Stimulated activated CD8-positive, alpha-beta memory T cell treated with anti-CD3 and anti-CD28 coated beads, Interleukin-7, amount 100 ng/mL, for 4 hours (primary cell): ENCODE data around the gene FAM117B.
"Not testable (repeated sequence)": the region's sequence is repeated elsewhere in the genome, so short reads cannot be mapped to it uniquely, and the experiment has no call there.

Experiments used
- DNase-seq, 2 donors: peaks; one replicate each; pipeline ENCODE4 v3.0.0-alpha.2; 2020; ENCODE audit warnings: low read depth in 2 of 2

Gene FAM117B

GRCh38 chr2:202638721-202639120, 4.0 kb downstream of the FAM117B start:
- no peak for DNase-seq

DNA sequence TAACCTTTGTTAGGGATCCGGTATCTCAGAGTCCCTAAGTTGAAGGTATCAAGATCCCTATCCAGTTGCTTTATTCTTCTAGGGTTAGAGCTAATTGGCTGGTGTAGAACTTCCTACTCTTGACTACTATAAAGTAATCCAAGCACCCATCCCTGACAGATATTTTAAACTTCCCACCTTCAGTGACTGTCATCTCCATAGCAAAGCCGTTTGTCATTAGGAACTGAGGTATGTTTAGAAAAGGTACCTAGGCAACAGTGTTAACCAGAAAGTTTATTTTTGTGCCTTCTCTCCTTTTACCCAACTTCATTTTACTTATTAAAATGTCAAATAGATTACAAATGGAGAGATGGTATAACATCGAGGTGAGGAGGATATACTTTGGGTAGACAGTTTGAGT, 4.5 kb downstream of the FAM117B start:
- DNase-seq = no peak

DNA sequence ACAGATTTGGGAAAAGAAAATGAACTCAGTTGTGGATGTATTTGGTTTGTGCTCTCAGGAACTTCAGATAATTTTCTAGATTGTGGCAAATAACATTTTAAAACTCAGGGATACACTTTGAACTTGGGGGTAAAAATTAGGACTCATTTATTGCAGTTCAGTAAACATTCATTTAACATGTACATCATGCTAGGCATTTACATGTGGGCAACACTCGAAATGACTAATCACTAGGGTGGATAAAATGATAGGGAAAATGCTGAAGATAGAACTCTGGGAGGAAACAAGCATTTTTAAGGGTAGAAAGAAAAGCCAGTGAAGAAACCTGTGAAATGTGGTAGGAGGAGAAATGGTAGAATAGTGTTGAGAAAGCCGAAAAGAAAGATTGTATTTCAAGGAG, 7.8 kb downstream of the FAM117B start:
- no peak for DNase-seq

- no peak for DNase-seq
Measured at GRCh38 chr2:202643012-202643858, 8.5 kb downstream of the FAM117B start.

DNA sequence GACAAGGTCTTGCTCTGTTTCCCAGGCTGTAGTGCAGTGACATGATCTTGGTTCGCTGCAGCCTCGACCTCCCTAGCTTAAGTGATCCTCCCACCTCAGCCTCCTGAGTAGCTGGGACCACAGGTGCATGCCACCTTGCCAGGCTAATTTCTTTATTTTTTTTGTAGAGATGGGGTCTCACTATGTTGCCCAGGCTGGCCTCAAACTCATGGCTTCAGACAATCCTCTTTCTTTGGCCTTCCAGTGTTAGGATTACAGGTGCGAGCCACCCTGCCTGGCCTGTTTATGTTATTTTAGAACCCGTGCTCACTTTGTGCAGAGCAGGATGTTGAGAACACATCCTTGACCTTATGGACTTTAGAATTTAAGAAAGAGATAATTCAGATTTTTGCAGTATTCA, 17.4 kb downstream of the FAM117B start:
- DNase-seq = no peak

GRCh38 chr2:202653890-202654289, 19.1 kb downstream of the FAM117B start:
- no peak for DNase-seq

- DNase-seq = no peak
Measured at GRCh38 chr2:202657876-202658275, 23.1 kb downstream of the FAM117B start.

DNA sequence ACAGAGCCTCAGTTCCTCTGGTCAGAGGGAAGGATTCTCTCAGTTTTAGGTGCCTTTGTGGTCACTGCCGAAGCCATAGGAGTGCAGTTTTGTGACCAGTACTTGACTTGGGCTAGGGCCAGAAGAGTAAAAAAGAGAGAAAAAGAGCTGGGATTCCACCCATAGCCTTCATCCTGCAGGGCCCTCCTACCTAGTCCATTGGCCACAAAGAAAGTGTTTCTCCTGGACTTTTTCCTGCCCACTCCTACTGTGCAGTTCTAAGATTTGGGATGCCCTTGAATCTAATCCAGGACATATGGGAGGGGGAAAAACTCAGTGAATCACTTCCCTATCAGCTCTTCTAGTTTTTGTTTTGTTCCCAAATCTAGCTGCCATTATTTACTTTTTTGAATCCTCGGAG, 26.0 kb downstream of the FAM117B start:
- no peak for DNase-seq

DNA sequence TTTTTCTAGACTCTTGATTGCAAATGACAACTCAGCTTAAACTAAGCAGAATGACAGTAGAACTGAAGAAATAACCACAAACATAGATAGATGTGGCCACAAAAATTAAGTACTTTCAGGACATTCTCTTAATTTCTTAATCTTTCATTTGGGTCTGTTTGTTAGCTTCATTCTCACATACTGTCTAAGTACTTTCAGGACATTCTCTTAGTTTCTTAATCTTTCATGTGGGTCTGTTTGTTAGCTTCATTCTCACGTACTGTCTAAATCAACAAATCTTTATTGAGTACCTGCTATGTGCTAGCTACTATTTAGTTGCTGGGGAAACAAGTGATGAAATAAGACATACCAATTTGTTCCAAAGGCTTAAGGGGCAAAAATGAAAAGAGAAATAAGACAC, 35.1 kb downstream of the FAM117B start:
- DNase-seq = no peak

DNA sequence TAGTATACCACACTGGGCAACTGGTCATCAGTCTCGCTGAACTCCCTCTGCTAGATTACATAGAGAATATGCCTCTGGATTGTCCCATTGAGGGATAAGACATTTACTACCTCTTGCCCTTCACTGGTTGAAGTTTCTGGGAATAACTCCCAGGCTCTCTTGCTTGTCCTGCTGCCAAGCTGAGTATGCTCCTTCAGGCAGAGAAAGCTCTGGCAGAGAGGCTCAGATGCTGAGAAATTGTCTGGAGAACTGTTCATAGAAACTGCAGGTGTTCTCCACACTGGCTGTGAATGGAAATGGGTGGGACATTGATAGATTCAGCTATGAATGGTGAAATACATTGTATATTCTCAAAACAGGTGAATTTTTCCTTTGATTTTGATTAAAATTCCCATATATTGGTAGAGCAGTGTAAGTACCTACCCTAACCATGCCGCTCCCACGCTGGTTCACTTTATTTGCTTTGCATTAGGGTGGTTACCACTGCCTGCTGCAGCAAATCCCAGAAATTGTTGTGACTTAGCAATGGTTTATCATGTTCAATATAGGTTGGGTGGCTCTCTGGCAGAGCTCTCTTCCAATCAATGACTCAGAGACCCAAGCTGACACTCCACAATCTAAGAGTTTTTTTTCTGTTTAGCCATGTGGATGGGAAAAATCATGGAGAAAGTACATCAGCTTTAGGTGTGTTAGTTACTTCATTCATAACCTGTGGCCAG, 36.7 kb downstream of the FAM117B start:
- no peak for DNase-seq

DNA sequence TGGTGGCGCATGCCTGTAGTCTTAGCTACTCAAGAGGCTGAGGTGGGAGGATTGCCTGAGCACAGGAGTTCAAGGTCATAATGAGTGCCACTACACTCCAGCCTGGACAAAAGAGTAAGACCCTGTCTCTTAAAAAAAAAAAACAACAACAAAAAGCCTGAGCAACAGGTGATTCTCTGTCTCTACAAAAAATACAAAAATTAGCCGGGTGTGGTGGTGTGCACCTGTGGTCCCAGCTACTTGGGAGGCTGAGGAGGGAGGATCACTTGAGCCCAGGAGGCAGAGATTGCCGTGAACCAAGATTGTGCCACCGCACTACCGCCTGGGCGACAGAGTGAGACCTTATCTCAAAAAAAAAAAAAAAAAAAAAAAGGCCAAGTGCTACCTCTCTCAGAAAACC, 40.3 kb downstream of the FAM117B start:
- DNase-seq = not testable (repeated sequence)

DNA sequence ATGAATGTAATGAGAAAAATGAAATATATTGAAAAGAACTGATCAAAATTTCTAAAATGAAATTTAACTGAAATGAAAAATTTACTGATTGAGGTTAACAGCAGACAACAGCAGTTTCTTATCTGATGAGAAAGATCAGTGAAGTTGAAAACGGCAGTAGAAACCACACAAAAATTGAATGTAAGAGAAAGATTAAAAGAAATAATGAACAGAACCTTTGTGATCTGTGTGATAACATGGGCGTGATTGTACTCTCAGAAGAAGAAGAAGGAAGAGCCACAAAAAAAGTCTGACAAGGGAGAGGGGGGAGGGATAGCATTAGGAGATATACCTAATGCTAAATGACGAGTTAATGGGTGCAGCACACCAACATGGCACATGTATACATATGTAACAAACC, 45.2 kb downstream of the FAM117B start:
- DNase-seq = no peak

DNA sequence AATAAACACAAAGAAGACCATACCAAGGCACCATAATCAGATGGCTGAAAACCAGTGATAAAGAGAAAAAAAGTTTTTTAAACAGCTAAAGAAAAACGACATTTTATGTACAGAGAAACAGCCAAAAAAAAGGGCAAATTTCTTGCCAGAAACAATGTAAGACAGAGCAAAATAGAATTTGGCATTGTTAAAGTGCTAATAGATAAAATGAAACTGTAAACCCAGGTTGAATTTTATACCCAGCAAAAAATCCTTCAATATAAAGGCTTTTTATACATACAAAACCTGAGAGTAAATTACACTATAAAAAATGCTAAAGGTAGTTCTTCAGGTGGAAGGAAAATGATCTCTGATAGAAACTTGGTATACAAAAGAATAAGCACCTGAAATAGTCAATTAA, 45.7 kb downstream of the FAM117B start:
- no peak for DNase-seq

GRCh38 chr2:202681688-202682205, 47.0 kb downstream of the FAM117B start:
- no peak for DNase-seq

GRCh38 chr2:202682274-202682673, 47.5 kb downstream of the FAM117B start:
- no peak for DNase-seq

DNA sequence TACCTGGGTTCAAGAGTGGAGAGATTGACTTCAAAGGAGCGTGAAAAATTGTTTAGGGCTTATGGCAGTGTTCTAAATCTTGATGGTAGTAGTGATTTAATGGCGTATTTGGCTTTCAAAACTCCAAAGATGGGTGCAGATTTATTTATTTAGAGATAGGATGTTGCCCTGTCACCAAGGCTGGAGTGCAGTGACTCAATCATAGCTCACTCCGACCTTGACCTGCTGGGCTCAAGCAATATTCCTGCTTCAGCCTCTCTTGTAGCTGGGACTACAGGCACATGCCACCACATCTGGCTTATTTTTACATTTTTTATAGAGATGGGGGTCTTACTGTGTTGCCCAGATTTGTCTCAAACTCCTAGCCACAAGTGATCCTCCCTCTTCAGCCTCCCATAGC, 52.5 kb downstream of the FAM117B start:
- no peak for DNase-seq

- DNase-seq = no peak
Measured at GRCh38 chr2:202689459-202689858, 54.7 kb downstream of the FAM117B start.

GRCh38 chr2:202689898-202690297, 55.1 kb downstream of the FAM117B start:
- DNase-seq = no peak

- DNase-seq = no peak
Measured at GRCh38 chr2:202690321-202690900, 55.6 kb downstream of the FAM117B start.

GRCh38 chr2:202693503-202693902, 58.7 kb downstream of the FAM117B start:
- no peak for DNase-seq

DNA sequence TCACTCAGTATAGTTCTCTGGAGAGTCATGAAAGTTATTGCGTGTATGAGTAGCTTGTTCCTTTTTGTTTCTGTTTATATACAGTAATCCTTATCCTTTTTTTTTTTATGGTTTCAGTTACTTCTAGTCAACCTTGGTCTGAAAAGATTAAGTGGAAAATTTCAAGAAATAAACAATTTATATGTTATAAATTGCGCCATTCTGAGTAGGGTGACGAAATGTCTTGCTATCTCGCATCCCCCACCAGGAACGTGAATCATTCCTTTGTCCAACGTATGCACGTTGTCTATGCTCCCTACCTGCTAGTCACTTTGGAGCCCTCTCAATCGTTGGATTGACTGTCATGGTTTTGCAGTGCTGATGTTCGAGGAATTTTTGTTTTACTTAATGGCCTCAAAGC, 60.4 kb downstream of the FAM117B start:
- DNase-seq = no peak

- DNase-seq = no peak
Measured at GRCh38 chr2:202700075-202700901, 65.5 kb downstream of the FAM117B start.
